Lower lobe of right lung (tissue), 2 donors: ENCODE results near the gene LRGUK. TPM values are rescaled to one million over a fixed set of nuclear protein-coding genes. Genes with fewer than 3 reads are reported as not detected.

Experiments used
- ATAC-seq, 2 donors: fragments of 200-7000 bp; cut with Tn5 transposase; one replicate each; pipeline ENCODE4 v1.9.1; 2020 to 2022; ENCODE audit warnings: mild to moderate bottlenecking in 2 of 2, moderate library complexity in 2 of 2
- DNase-seq: peaks from one replicate; pipeline ENCODE4 v3.0.0-alpha.2; 2020
- H3K27ac ChIP-seq: fragments of 200-600 bp; one replicate; pipeline ENCODE4 v1.8.0; 2022
- H3K27me3 ChIP-seq: fragments of 200-600 bp; one replicate; pipeline ENCODE4 v1.8.0; 2022; ENCODE audit warnings: low read depth
- H3K36me3 ChIP-seq: fragments of 200-600 bp; one replicate; pipeline ENCODE4 v1.8.0; 2022; ENCODE audit warnings: mild to moderate bottlenecking
- H3K4me1 ChIP-seq: fragments of 200-600 bp; one replicate; pipeline ENCODE4 v1.8.0; 2022
- H3K4me3 ChIP-seq: fragments of 200-600 bp; one replicate; pipeline ENCODE4 v1.8.0; 2022; ENCODE audit warnings: mild to moderate bottlenecking
- H3K9me3 ChIP-seq: fragments of 200-600 bp; one replicate; pipeline ENCODE4 v1.8.0; 2022
- CTCF ChIP-seq: fragments of 200-600 bp; IDR thresholded peaks from one replicate; pipeline ENCODE4 v1.8.0; 2022; ENCODE audit warnings: antibody characterized with exemption, mild to moderate bottlenecking
- intact Hi-C: fragments of 100-400 bp; cut with DNase I; formaldehyde crosslinking; loops from one replicate; pipeline ENCODE4 v1.11.0; 2022
- total RNA-seq: library from RNA; stranded (reverse); fragmentation: NEBNext Ultra II Directional; extraction: Animal tissue kit (Norgen Biotek cat#: 25700); gene quantifications from one replicate; pipeline ENCODE4 v1.2.1, GENCODE V29; 2021
- donor health status: DM: no; HTN: yes; CAD: no; lungs with severe emphysema.

LRGUK gene
- total RNA-seq, 1 donor from 2014 or later = 1.8 TPM

- Histone ChIP-seq H3K4me1 (peaks cover 6% of the 10 kb centered on the region), H3K4me3 (no peak overlapping the region), H3K27ac (no peak overlapping the region), H3K36me3 (no peaks in the 10 kb centered on the region), H3K27me3 (no peaks in the 10 kb centered on the region), H3K9me3 (no peaks in the 10 kb centered on the region)
- intact Hi-C loops = no loop called here
- TF ChIP-seq CTCF = no peak
- ATAC-seq = no peak
- DNase-seq = no peak
Observed at GRCh38 chr7:134128829-134129228, 1.7 kb downstream of the LRGUK start.

- Histone ChIP-seq H3K4me3 (no peak overlapping the region), H3K27ac (no peak overlapping the region), H3K4me1 (peaks cover 6% of the 10 kb centered on the region), H3K9me3 (no peaks in the 10 kb centered on the region), H3K27me3 (no peaks in the 10 kb centered on the region), H3K36me3 (no peaks in the 10 kb centered on the region)
- ATAC-seq = no peak
- intact Hi-C loops = no loop called here
- TF ChIP-seq CTCF = no peak
- no peak for DNase-seq
Observed at GRCh38 chr7:134129856-134130523, 2.9 kb downstream of the LRGUK start.

DNA sequence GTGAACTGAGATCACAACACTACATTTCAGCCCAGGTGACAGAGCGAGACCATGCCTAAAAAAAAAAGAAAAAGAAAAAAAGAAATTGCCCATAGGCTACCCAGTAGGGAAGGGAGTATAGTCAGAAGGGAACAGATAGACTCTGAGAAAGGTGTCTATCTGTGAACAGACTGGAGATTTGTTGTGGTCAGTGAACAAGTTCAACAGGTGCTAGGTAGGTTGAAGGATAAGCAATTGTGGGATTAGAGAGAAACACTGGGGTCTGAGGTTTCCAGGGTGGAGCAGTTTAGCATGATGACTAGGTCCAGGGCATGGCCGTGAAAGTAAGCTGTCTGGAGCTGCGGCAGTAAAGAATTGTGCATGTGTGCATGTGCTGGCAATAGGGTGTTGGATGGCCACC is 6.9 kb downstream of the LRGUK start:
- no peak overlapping the region for H3K4me3 ChIP-seq
- no peak for DNase-seq
- intact Hi-C loops = no loop called here
- no peak overlapping the region for H3K27ac ChIP-seq
- H3K27me3 ChIP-seq = no peaks in the 10 kb centered on the region
- TF ChIP-seq CTCF = no peak
- ATAC-seq = no peak
- no peaks in the 10 kb centered on the region for H3K36me3 ChIP-seq
- H3K4me1 ChIP-seq = no peaks in the 10 kb centered on the region
- no peaks in the 10 kb centered on the region for H3K9me3 ChIP-seq

DNA sequence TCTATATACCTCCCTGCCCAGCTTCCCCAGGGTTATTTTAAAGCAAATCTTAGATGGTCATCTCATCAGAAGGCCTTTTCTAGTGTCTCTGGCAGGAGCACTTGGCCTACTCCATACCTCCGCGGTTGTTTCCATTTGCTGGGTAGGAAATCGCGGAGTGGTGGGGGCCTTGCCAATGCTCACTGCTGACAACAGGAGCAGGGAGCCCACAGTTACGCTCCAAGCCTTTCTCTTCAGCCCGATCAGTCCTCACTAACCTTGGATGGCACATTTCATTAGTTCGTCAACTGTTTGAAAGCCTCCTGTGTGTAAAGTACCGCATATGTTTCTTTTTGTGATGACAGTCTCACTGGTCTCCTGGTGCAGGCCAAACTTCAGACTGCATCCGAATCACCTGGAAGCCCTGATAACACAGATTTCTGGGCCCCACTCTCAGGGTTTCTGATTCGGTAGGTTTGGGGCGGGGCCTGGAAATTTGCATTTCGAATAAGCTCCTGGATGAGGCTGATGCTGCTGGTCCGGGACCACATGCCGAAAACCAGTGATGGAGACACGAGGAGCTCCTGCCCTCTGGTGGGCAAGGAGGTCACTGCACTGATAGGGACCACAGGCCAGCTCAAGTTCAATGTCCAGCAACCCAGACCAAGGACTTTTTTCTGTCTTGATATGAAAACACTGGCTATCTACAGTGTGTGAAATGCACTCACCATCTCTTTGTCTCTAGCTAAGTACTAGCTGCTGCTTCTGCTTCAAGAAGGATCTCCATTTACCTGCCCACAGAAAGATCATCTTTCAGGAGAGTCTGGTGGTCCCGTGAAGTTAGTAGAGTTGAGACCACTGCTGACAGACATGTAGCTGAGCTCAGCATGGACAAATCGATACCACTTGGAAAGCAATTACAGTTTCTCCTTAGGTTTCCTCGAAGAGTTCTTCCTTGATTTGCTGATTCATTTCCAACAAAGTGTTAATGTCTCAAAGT is 14.0 kb downstream of the LRGUK start:
- H3K4me1 ChIP-seq = peaks cover 6% of the 10 kb centered on the region
- no peaks in the 10 kb centered on the region for H3K36me3 ChIP-seq
- TF ChIP-seq CTCF = peak; percentile 93
- no peak overlapping the region for H3K4me3 ChIP-seq
- DNase-seq (peak; percentile 77), ATAC-seq (peak; percentile 80 to 87)
- no peak overlapping the region for H3K27ac ChIP-seq
- no peaks in the 10 kb centered on the region for H3K9me3 ChIP-seq
- no peaks in the 10 kb centered on the region for H3K27me3 ChIP-seq
- intact Hi-C loops = no loop called here

- Histone ChIP-seq H3K27ac (no peak overlapping the region), H3K36me3 (no peaks in the 10 kb centered on the region), H3K4me1 (peaks cover 6% of the 10 kb centered on the region), H3K4me3 (no peak overlapping the region), H3K27me3 (no peaks in the 10 kb centered on the region), H3K9me3 (no peaks in the 10 kb centered on the region)
- TF ChIP-seq CTCF = no peak
- intact Hi-C loops = no loop called here
- ATAC-seq = no peak
- no peak for DNase-seq
Observed at GRCh38 chr7:134141868-134142264, 14.7 kb downstream of the LRGUK start.
